ENCODE results near the gene CETP.

DNA sequence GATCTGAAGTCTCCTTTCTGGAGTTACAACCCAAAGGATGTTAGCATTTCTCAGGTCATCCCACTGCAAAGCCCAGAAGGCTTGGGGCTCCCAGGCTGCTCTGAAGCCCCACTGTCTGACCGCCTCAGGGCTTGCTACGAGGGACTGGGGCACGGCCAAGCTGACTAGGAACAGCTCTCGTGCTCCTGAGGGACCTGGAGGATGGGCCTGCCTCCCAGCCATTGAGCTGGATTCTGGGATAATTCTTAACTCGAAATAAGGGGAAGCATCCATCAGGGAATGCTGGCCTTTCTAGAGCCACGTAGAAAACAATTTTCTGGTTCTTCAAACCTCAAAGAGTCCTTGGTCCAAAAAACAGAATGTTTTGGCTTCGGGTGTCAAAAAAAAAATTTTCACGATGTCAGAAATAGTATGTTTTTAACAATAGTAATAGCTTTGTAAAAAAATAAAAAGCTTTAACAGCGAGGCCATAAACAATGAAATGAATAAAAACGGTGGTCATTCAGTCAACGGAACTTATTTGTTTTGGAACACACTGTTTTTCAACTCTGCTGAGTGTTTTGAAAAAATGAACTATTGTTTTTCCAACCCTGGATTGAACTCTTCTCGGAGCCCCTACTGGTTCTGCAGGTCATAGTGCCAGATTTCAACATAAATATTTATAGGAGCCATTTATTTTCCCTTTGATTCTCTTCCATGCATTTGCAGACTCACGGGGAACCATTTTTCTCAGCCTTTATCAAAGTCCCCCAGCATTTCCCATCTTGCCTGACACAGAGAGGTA lies 46.2 kb upstream of the CETP start:
- TF ChIP-seq POLR2A (IDR thresholded peaks at IDR 0.05; ENCODE audit: control extremely low read depth in 1 of 2, low read depth in 2 of 2, low read length in 2 of 2) (no peak), YY1 (IDR thresholded peaks at IDR 0.05; ENCODE audit: low read depth, low read length) (no peak), TEAD4 (IDR thresholded peaks at IDR 0.05; ENCODE audit: low read depth, low read length) (no peak), EP300 (IDR thresholded peaks at IDR 0.05; ENCODE audit: borderline replicate concordance in 1 of 2, low read depth in 2 of 2, low read length in 2 of 2) (no peak), EGR1 (IDR thresholded peaks at IDR 0.05; ENCODE audit: borderline replicate concordance, low read depth, low read length) (no peak), MAFK (IDR thresholded peaks at IDR 0.05; ENCODE audit: low read depth, low read length) (no peak), EZH2 (IDR thresholded peaks at IDR 0.05; ENCODE audit: low read depth, low read length, severe bottlenecking) (no peak), JUND (IDR thresholded peaks at IDR 0.05; ENCODE audit: low read length) (no peak), NRF1 (IDR thresholded peaks at IDR 0.05; ENCODE audit: low read depth, low read length) (no peak), JUN (IDR thresholded peaks at IDR 0.05; ENCODE audit: low read depth, low read length) (no peak)
- TF ChIP-seq, protein P1, sequence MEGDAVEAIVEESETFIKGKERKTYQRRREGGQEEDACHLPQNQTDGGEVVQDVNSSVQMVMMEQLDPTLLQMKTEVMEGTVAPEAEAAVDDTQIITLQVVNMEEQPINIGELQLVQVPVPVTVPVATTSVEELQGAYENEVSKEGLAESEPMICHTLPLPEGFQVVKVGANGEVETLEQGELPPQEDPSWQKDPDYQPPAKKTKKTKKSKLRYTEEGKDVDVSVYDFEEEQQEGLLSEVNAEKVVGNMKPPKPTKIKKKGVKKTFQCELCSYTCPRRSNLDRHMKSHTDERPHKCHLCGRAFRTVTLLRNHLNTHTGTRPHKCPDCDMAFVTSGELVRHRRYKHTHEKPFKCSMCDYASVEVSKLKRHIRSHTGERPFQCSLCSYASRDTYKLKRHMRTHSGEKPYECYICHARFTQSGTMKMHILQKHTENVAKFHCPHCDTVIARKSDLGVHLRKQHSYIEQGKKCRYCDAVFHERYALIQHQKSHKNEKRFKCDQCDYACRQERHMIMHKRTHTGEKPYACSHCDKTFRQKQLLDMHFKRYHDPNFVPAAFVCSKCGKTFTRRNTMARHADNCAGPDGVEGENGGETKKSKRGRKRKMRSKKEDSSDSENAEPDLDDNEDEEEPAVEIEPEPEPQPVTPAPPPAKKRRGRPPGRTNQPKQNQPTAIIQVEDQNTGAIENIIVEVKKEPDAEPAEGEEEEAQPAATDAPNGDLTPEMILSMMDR (IDR thresholded peaks at IDR 0.05; ENCODE audit: control extremely low read depth in 1 of 3, insufficient read depth in 1 of 3, low read depth in 1 of 3, low read length in 3 of 3): no peak
